Smooth muscle cell (in vitro differentiated cells): ENCODE data around the gene FAM193A. TPM values are rescaled to one million over a fixed set of nuclear protein-coding genes. Genes with fewer than 3 reads are reported as not detected.

Source experiments
- DNase-seq: peaks from one replicate; lab custom pipeline; 2025; ENCODE audit not compliant: unreplicated experiment; lab: John Stamatoyannopoulos, UW
- H2AFZ ChIP-seq: fragments of 200-600 bp; sonication (generic); 2 replicates; pipeline ENCODE4 v1.6.0; 2016; ENCODE audit warnings: antibody characterized with exemption, low read depth, mild to moderate bottlenecking
- H3F3A ChIP-seq: fragments of 200-600 bp; sonication (generic); 2 replicates; pipeline ENCODE4 v1.6.0; 2017; ENCODE audit warnings: antibody characterized with exemption, low read depth
- H3K27ac ChIP-seq: fragments of 200-600 bp; sonication (generic); 2 replicates; pipeline ENCODE4 v1.5.1; 2016; ENCODE audit warnings: low read depth, mild to moderate bottlenecking
- H3K27me3 ChIP-seq: fragments of 200-600 bp; sonication (generic); 2 replicates; pipeline ENCODE4 v1.6.1; 2016; ENCODE audit warnings: low read depth, mild to moderate bottlenecking
- H3K36me3 ChIP-seq: fragments of 200-600 bp; sonication (generic); 2 replicates; pipeline ENCODE4 v1.5.1; 2016; ENCODE audit warnings: low read depth
- H3K4me1 ChIP-seq: fragments of 200-600 bp; sonication (generic); 2 replicates; pipeline ENCODE4 v1.5.1; 2016; ENCODE audit warnings: low read depth
- H3K4me2 ChIP-seq: fragments of 200-600 bp; sonication (generic); 2 replicates; pipeline ENCODE4 v1.6.0; 2016; ENCODE audit warnings: mild to moderate bottlenecking
- H3K4me3 ChIP-seq: fragments of 200-600 bp; sonication (generic); 2 replicates; pipeline ENCODE4 v1.5.1; 2016; ENCODE audit warnings: mild to moderate bottlenecking
- H3K79me2 ChIP-seq: fragments of 200-600 bp; sonication (generic); 2 replicates; pipeline ENCODE4 v1.6.0; 2016; ENCODE audit warnings: low read depth, mild to moderate bottlenecking
- H3K9ac ChIP-seq: fragments of 200-600 bp; sonication (generic); 2 replicates; pipeline ENCODE4 v1.6.0; 2016; ENCODE audit warnings: low read depth
- H3K9me3 ChIP-seq: fragments of 200-600 bp; sonication (generic); replicated peaks from 2 replicates; pipeline ENCODE4 v1.5.1; 2016; ENCODE audit warnings: low read depth
- H4K20me1 ChIP-seq: fragments of 200-600 bp; sonication (generic); 2 replicates; pipeline ENCODE4 v1.6.0; 2016; ENCODE audit warnings: low read depth
- CTCF ChIP-seq: fragments of 200-600 bp; sonication (generic); IDR thresholded peaks from 2 replicates; pipeline ENCODE4 v1.5.1; 2017; ENCODE audit warnings: borderline replicate concordance, mild to moderate bottlenecking, antibody characterized with exemption; ENCODE audit not compliant: insufficient read depth, poor library complexity, severe bottlenecking
- WGBS: methylation state at CpG from one replicate; pipeline ENCODE4 v1.1.7; 2016; ENCODE audit warnings: low lambda C conversion rate; 5-methylcytosine and 5-hydroxymethylcytosine counted together
- polyA plus RNA-seq: library from polyadenylated mRNA; unstranded; fragments of >200 nt; fragmentation: Nextera tagmentation; extraction: Ambion mirVana; gene quantifications from 2 replicates; pipeline ENCODE4 v1.2.1, GENCODE V29; 2016
- total RNA-seq: library from RNA; depleted of rRNA; stranded (reverse); fragments of >200 nt; gene quantifications from 2 replicates; pipeline ENCODE4 v1.2.3, GENCODE V29; 2014

The FAM193A gene
- total and polyA plus RNA-seq, 2 experiments from 2014 or later: 8.3 to 12.2 TPM

DNA sequence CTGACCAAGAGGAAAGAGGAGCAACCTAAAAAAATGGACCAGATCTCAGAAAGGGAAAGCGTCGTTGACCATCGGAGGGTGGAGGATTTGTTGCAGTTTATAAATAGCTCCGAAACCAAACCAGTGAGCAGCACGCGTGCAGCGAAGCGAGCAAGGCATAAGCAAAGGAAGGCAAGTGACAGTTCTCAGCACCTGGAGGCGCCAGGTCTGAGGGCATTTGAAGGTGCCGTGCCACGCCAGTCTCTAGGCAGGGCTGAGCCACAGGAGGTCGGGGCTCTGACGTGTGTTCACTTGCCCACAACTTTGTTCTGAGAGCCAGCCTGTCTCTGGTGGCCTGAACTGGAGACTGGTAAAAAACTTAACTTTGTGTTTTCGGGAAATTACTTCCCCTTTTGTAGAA, 160.0 kb downstream of the FAM193A start:
- Histone ChIP-seq H3K36me3 (peaks cover 15% of the 10 kb centered on the region), H3K27me3 (no peaks in the 10 kb centered on the region), H2AFZ (no peak overlapping the region), H4K20me1 (no peaks in the 10 kb centered on the region), H3K9me3 (no peaks in the 10 kb centered on the region), H3K4me1 (no peaks in the 10 kb centered on the region), H3K27ac (no peak overlapping the region), H3K79me2 (no peaks in the 10 kb centered on the region), H3K9ac (no peak overlapping the region), H3F3A (no peaks in the 10 kb centered on the region), H3K4me2 (no peak overlapping the region), H3K4me3 (no peak overlapping the region)
- no peak for DNase-seq
- TF ChIP-seq CTCF: no peak
- WGBS: 90% methylated on average over 14 of the region's 14 CpGs

DNA sequence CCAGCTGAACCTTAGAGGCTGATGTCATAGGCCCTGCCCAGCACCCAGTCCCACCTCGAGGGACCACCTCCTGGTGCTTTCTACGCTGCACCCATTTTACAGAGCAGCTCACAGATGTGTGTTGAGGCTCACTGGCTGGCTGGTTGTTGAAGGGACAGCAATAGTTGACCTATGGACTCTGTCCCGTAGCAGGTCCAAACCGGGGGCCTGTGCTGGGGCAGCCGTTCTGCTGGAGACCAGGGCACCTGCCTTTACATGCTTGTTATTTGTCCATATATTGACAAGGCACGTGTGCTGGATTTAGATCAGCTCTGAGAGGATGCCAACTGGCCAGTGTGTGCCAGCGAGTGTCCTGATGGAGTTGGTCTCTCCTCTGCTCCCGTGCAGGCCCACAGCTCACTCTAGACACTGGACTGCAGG, 161.6 kb downstream of the FAM193A start:
- Histone ChIP-seq H3K36me3 (peaks cover 22% of the 10 kb centered on the region), H3K79me2 (no peaks in the 10 kb centered on the region), H4K20me1 (no peaks in the 10 kb centered on the region), H3K4me2 (no peak overlapping the region), H3F3A (no peaks in the 10 kb centered on the region), H2AFZ (no peak overlapping the region), H3K27me3 (no peaks in the 10 kb centered on the region), H3K4me3 (no peak overlapping the region), H3K9me3 (no peaks in the 10 kb centered on the region), H3K4me1 (no peaks in the 10 kb centered on the region), H3K27ac (no peak overlapping the region), H3K9ac (no peak overlapping the region)
- TF ChIP-seq CTCF: no peak
- no peak for DNase-seq
- WGBS: 94% methylated on average over 8 of the region's 8 CpGs

DNA sequence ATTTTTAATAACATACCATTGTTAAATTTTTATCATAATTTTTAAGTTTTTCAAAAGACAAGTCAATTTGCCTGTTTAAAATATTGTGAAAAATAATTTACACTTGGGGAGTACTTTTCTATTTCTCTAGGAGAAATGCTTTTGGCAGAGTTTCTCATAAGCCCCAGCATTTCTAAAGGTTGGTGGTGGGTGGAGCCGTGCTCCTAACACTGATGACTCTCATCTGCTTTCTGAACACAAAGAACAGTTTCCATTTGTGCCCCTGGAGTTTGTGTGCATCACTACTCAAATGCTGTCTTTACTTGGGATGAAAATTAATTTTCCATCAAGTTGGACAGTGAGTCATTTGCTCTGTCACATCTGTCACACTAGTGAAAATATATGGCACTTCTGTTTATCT, 162.1 kb downstream of the FAM193A start:
- Histone ChIP-seq H3K4me3 (no peak overlapping the region), H3K27me3 (no peaks in the 10 kb centered on the region), H3K4me1 (no peaks in the 10 kb centered on the region), H3K36me3 (peaks cover 27% of the 10 kb centered on the region), H3K9ac (no peak overlapping the region), H3K79me2 (no peaks in the 10 kb centered on the region), H4K20me1 (no peaks in the 10 kb centered on the region), H3K9me3 (no peaks in the 10 kb centered on the region), H3K4me2 (no peak overlapping the region), H3F3A (no peaks in the 10 kb centered on the region), H3K27ac (no peak overlapping the region), H2AFZ (no peak overlapping the region)
- DNase-seq: no peak
- TF ChIP-seq CTCF: no peak
- WGBS: 100% methylated on average over 1 of the region's 1 CpG

DNA sequence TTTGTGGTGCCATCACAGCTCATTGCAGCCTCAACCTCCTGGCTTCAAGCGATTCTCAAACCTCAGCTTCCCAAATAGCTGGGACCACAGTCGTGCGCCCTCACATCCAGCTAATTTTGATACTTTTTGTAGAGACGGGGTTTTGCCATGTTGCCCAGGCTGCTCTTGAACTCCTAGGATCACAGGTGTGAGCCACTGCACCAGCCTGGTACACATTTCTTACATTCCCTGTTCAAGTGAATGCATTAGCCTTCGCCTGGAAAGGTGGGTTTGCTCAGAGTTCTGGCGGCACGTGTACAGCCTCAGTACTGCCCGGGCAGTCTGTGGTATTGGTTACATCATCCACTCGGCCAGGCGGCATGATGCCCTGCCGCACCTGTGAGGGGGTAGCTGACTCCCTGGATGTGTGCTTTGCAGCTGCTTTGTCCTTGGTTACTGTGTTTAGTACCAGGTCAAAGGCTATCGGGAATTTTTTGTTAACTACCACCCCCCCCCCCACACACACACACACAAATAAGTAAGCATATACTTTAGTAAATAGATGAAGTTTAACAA, 162.6 kb downstream of the FAM193A start:
- DNase-seq: no peak
- H3K27me3 ChIP-seq: no peaks in the 10 kb centered on the region
- H3K4me3 ChIP-seq: no peak overlapping the region
- no peaks in the 10 kb centered on the region for H3K79me2 ChIP-seq
- no peak overlapping the region for H3K9ac ChIP-seq
- H3K4me2 ChIP-seq: no peak overlapping the region
- H3K9me3 ChIP-seq: no peaks in the 10 kb centered on the region
- no peak overlapping the region for H2AFZ ChIP-seq
- H3K4me1 ChIP-seq: no peaks in the 10 kb centered on the region
- no peaks in the 10 kb centered on the region for H4K20me1 ChIP-seq
- WGBS: 96% methylated on average over 12 of the region's 12 CpGs
- peaks cover 30% of the 10 kb centered on the region for H3K36me3 ChIP-seq
- TF ChIP-seq CTCF: no peak
- no peaks in the 10 kb centered on the region for H3F3A ChIP-seq
- H3K27ac ChIP-seq: no peak overlapping the region
